Activated CD8-positive, alpha-beta memory T cell treated with anti-CD3 and anti-CD28 coated beads, Interleukin-2, amount 50 U/mL, for 24 hours (primary cell): Measurements from ENCODE around the gene GABRG3.

Experiments used
- DNase-seq: peaks from one replicate; pipeline ENCODE4 v3.0.0-alpha.2; 2020; ENCODE audit errors: extremely low read depth

The GABRG3 gene

DNA sequence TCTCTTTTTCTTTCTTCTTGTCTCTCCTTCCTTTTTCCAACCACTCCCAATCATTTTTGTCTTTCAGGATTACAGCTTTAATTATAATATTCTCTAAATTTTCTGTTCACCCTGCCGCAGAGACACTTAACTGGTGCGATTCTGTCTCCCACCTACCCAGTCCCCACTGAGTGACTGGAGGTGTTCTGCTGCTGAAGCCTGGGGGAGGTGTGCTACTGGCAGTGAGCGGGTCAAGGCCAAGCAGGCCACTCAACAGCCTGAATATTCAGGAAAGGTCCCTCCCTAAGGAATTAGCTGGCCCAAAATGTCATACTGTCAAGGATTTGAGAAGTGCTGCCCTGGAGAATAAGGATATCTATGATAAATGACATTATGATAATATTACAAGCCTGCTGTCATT lies 126.5 kb downstream of the GABRG3 start:
- DNase-seq: no peak

DNA sequence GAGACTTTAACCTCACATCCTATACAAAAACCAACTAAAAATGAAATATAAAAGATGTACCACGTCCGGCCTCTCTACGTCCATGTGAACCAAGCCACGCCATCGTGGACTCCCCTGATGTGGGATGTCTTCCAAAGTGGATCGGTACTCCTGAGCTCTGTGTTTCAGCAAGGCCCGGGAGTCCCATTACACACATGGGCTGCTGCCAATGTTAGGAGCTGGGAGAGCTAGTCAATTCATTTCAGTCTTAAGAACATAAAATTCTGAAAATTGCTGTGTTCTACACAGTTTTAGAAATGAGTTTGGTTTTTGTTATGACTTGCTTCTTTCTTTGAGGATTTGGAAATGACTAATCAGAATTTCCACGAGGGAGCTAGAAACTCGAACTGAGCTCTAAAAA lies 131.0 kb downstream of the GABRG3 start:
- DNase-seq: no peak

GRCh38 chr15:27111323-27111722 lies 140.3 kb downstream of the GABRG3 start:
- DNase-seq: no peak

DNA sequence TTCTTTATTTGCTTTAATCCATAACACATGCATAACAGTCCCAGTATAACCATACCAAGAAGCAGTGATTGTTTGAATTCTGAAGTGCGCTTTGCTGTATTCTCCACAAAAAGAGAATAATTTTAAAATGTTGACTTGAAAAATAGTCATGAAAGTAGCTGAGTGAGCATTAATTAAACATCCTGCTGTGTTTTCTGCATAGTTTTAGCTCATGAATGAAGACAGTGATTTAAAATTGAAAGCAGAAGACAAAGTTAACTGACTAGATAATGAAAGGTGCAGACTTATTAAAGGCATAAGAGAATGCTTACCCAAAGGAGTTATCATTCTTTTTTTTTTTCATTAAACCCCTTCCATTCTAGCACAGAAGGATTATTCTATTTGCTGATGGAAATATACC lies 143.5 kb downstream of the GABRG3 start:
- DNase-seq: no peak

DNA sequence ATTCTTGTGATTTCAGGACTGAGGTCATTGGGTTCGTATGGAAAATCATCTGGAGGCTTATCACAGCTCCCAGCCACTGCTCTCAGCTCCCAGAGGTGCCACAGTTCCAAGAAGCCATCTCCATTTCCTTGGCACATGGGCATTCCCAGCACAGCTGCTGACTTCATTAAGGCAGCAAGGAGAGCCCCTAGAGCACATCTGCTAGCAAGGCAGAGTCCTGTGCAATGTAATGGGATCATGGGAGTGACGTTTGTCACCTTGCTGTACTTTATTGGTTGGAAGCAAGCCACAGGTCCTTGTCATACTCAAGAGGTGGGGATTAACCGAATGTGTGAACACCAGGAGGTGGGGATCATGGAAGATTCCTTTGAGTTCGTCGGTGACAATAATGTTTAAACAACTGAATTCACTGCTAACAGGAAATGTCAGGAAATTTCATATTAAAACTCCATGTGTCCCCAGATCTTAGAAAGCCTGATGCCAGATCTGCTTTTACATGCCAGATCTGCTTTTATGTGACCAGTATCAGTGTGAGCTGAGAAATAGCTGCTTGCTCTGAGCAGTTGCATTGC lies 148.8 kb downstream of the GABRG3 start:
- no peak for DNase-seq

GRCh38 chr15:27121672-27122071 lies 150.7 kb downstream of the GABRG3 start:
- DNase-seq: no peak

DNA sequence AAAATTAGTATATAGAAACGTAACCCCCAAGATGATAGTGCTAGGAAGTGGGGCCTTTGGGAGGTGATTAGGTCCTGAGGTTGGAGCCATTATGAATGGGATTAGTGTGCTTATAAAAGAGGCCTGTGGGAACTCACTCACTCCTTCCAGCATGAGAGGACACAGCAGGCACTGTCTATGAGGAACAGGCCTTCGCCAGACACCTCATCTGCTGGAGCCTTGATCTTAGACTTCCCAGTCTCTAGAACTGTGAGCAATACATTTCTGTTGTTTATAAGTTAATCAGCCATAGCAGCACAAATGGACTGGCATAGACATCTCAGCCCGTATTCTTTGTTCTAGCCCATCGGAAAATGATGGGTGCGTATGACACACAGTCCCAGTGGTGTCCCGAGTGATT lies 152.3 kb downstream of the GABRG3 start:
- no peak for DNase-seq

GRCh38 chr15:27123808-27124207 lies 152.8 kb downstream of the GABRG3 start:
- no peak for DNase-seq

- DNase-seq: no peak
Measured at GRCh38 chr15:27124287-27124871, 153.4 kb downstream of the GABRG3 start.

GRCh38 chr15:27125185-27125584 lies 154.2 kb downstream of the GABRG3 start:
- DNase-seq: no peak

- DNase-seq: no peak
Measured at GRCh38 chr15:27126449-27126848, 155.5 kb downstream of the GABRG3 start.

DNA sequence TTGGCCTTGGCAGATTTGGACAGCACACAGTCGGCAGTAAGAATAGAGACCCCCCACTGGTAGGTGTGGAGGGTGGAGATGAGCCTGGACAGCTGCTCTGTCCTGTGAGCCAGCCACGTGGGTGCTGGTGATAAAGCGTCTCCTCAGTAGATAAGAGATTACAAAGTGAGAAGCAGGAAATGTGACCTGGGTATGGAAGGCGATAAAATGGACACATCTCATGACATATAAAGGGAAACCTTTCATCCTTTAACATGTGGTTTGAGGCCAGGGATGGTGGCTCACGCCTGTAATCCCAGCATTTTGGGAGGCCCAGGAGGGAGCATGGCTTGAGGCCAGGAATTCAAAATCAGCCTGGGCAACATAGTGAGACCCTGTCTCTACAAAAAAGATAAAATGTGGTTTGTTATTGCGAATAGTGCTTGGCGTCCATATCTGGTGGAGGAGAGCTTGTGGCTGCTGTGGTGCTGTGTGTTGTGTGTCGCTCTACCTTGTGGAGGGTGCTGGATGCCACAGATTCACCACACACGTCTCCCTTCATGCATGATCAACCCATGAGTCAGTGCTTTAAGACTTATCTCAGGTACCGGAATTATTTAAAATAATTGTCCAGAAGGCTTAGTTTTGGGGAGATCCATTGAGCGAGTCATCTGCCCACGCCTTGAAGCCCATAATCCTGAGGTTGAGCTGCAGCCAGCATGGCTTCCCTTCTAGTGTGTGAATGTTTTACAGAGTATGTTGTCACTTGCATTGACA lies 157.0 kb downstream of the GABRG3 start:
- no peak for DNase-seq

GRCh38 chr15:27133249-27133648 lies 162.3 kb downstream of the GABRG3 start:
- no peak for DNase-seq

- DNase-seq: no peak
Measured at GRCh38 chr15:27134481-27134880, 163.5 kb downstream of the GABRG3 start.

DNA sequence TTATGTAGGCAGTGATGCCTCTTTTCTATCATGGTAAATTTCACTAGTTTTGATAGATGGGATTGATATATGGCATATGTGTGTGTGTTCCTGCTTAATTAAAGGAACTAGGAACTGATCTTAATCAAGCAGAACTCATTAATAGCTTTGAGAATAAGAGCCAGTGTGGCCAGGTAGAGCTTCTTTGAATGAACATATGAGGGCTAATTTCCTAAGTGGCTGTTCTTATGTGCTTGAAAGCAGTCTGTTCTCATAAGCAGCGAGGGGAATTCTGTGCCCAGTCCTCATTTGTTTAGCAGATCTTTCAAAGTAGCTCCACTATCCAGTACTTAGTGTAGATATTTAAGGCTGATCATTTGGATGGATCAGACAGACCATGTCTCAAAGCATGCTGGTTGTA lies 164.2 kb downstream of the GABRG3 start:
- DNase-seq: no peak

GRCh38 chr15:27137127-27137526 lies 166.1 kb downstream of the GABRG3 start:
- DNase-seq: no peak

DNA sequence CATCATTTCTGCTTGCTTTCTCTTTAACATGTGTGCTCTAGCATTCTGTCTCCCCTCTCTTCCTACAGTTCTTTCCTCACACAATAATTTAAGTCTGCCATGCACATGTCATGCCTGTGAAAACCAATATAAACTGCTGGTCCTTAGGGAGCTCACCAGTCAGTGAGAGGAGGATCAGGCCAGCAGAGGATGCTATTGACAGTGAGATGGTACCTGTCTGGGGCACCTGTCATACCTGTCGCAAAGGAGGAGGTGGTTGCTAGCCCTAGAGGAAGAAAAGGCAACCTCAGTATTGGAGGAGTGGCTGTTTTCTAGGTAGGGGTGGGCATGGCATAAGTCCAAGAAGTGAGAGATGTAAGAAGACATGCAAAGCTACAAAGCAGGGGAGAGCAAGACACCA lies 194.6 kb downstream of the GABRG3 start:
- DNase-seq: no peak

GRCh38 chr15:27166917-27167316 lies 195.9 kb downstream of the GABRG3 start:
- no peak for DNase-seq

DNA sequence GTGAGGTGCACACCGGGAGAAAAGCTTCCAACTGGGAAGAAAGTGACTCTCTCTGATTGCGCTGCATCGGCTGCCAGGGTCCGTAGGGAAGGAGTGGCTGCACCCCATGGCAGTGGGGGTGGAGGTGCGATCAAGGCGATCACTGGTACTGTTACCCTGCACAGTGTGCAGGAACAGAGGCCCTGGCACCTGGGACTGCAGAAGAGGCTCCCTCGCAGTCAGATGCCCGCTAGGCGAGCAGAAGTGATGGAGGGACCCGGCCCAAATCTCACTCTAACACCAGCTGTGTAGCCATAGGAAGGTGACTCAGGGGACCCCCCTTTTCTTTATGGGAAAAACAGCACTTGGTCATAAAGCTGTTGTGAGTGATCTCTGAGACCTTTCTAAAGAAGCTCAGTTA lies 196.8 kb downstream of the GABRG3 start:
- no peak for DNase-seq

- no peak for DNase-seq
Measured at GRCh38 chr15:27170851-27171250, 199.9 kb downstream of the GABRG3 start.

DNA sequence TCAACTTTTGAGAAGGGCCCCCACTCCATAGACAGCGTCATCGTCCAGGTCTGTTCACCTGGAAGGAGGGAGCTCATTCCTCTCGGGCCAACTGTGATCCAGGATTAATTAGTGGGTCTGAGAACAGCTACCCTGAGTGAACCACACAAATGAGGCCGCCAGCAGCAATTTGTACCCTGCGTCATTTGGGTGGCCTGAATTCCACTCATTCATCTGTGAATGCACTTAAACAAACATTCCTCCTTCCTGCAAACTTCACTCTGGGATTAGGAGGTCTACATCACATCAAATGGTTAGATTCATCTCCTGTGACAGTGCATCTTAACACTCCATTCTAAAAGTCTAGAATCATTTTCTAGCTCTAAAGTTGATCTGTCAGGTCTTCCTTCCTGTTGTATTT lies 201.8 kb downstream of the GABRG3 start:
- no peak for DNase-seq

GRCh38 chr15:27175472-27176153 lies 204.6 kb downstream of the GABRG3 start:
- DNase-seq: no peak
